Stomach (tissue), 4 donors: Measurements from ENCODE around the gene CFAP54.

Experiments
- EP300 ChIP-seq: sonication (generic); formaldehyde crosslinking; IDR thresholded peaks from one replicate; pipeline ENCODE4 v1.6.1; 2017; ENCODE audit warnings: antibody characterized with exemption
- POLR2A ChIP-seq, 4 donors: fragments of 450-650 bp; IDR thresholded peaks; one replicate each; pipeline ENCODE4 v1.6.1; 2016; ENCODE audit warnings: antibody characterized with exemption in 4 of 4, control low read depth in 2 of 4, mild to moderate bottlenecking in 1 of 4, moderate library complexity in 1 of 4
- POLR2AphosphoS5 ChIP-seq, 3 donors: sonication (generic); formaldehyde crosslinking; IDR thresholded peaks; one replicate each; pipeline ENCODE4 v1.6.1; 2016; ENCODE audit warnings: antibody characterized with exemption in 3 of 3
- TF ChIP-seq, protein P1 (sequence below), 7 experiments: fragments of 450-650 bp in 4 of 7; fragments of 200-600 bp in 3 of 7; sonication (generic) in 3 of 7; IDR thresholded peaks; one replicate each; pipeline ENCODE4 v1.5.1; 2016 to 2019; ENCODE audit warnings: antibody characterized with exemption in 7 of 7, control low read depth in 2 of 7, mild to moderate bottlenecking in 1 of 7

DNA sequence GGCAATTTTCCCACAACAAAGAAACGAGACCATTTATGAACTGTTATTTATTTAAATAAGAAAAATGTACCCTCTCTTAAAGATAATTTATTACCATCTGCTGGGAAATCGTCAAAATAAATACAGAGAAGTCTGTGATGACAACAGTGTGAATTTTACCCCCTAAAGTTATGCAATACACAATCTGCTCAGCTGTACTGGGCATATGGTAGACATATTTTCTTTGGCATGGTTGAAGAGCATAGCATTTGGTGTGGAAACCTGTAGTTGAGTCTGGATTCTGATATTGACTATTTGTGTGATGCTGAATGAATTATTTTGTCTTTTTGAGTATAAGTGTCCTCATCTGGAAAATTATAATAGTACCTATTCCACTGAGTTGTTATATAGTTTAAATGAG, 60.0 kb downstream of the CFAP54 start:
- TF ChIP-seq POLR2A (IDR thresholded peaks at IDR 0.05): no peak
- TF ChIP-seq, protein P1, sequence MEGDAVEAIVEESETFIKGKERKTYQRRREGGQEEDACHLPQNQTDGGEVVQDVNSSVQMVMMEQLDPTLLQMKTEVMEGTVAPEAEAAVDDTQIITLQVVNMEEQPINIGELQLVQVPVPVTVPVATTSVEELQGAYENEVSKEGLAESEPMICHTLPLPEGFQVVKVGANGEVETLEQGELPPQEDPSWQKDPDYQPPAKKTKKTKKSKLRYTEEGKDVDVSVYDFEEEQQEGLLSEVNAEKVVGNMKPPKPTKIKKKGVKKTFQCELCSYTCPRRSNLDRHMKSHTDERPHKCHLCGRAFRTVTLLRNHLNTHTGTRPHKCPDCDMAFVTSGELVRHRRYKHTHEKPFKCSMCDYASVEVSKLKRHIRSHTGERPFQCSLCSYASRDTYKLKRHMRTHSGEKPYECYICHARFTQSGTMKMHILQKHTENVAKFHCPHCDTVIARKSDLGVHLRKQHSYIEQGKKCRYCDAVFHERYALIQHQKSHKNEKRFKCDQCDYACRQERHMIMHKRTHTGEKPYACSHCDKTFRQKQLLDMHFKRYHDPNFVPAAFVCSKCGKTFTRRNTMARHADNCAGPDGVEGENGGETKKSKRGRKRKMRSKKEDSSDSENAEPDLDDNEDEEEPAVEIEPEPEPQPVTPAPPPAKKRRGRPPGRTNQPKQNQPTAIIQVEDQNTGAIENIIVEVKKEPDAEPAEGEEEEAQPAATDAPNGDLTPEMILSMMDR (IDR thresholded peaks at IDR 0.05): no peak
- TF ChIP-seq POLR2AphosphoS5 (IDR thresholded peaks at IDR 0.05): no peak
- no peak for TF ChIP-seq EP300
